Measurements from ENCODE around the gene HAL. TPM values are rescaled to one million over a fixed set of nuclear protein-coding genes. Genes with fewer than 3 reads are reported as not detected.
A peak's percentile ranks its signal among the peaks of the same experiment; 100 is the strongest.

The HAL gene
- total and polyA plus RNA-seq, 10 of the 15 experiments (the other 5 are each of a cell fraction or from before 2014, with no cell fraction given), result 0.04 to 0.45 (median 0.13) TPM; not detected in 1

GRCh38 chr12:95998611-95999286 is 2.6 kb upstream of the HAL start (continued):
- TF ChIP-seq E2F4 (IDR thresholded peaks at IDR 0.05; ENCODE audit: low read depth, low read length) (0 out of 2 replicates have a peak, but pooled peaks have one; percentile 17), PBX3 (IDR thresholded peaks at IDR 0.05; ENCODE audit: insufficient replicate concordance, low read depth, low read length) (no peak)

GRCh38 chr12:95997911-95998510 is 1.9 kb upstream of the HAL start:
- in situ Hi-C loops (cut with MboI) (no loop called here), intact Hi-C loops (cut with micrococcal nuclease; ENCODE audit: unreplicated experiment) (loop anchor here (1.0 kb wide), 1 partner anchor 80 kb away; no protein-coding TSS in a partner anchor)
- FAIRE-seq, result no peak
- Histone ChIP-seq H3K4me2 (ENCODE audit: control insufficient read depth, insufficient read depth) (no peak overlapping the region), H4K20me1 (ENCODE audit: control insufficient read depth, insufficient read depth) (no peaks in the 10 kb centered on the region), H3K27me3 (replicated peaks in 1 of 2; ENCODE audit: control insufficient read depth in 2 of 2, insufficient read depth in 2 of 2, low read length in 1 of 2) (no peaks in the 10 kb centered on the region), H3K9me3 (replicated peaks; ENCODE audit: control insufficient read depth, insufficient read depth, low read length) (no peaks in the 10 kb centered on the region), H3K79me2 (ENCODE audit: control insufficient read depth, insufficient read depth, low read length) (no peaks in the 10 kb centered on the region), H2AFZ (ENCODE audit: control insufficient read depth, low read depth, low read length) (no peak overlapping the region), H3K4me1 (ENCODE audit: control insufficient read depth, insufficient read depth, low read length) (no peaks in the 10 kb centered on the region), H3K4me3 (no peak overlapping the region), H3K27ac (ENCODE audit: control insufficient read depth, insufficient read depth) (no peak overlapping the region), H3K36me3 (ENCODE audit: control insufficient read depth in 2 of 2, insufficient read depth in 2 of 2, low read length in 1 of 2) (no peaks in the 10 kb centered on the region), H3K9ac (ENCODE audit: control insufficient read depth, insufficient read depth, low read length) (no peak overlapping the region)
- no peak for DNase-seq (ENCODE audit: low read depth, low spot score)
- ChIA-PET RAD21 (ENCODE audit: unreplicated experiment) (interaction anchor here (0.9 to 3.5 kb wide), 12 partner anchors 9 to 519 kb away, joined by 3 to 39 read pairs (median 5); partner anchors contain the start of genes CCDC38 and LTA4H), POLR2A (interaction anchor here (0.7 kb wide), 1 partner anchor 364 kb away, joined by 4 read pairs; no protein-coding TSS in a partner anchor), CTCF (interaction anchor here (0.6 to 6.8 kb wide), 40 partner anchors 9 to 519 kb away, joined by 3 to 116 read pairs (median 4); partner anchors contain the start of genes CCDC38 and LTA4H), SMC1A (ENCODE audit: uncharacterized antibody, unreplicated experiment) (interaction anchor here (0.6 to 3.7 kb wide), 20 partner anchors 9 to 883 kb away, joined by 3 to 51 read pairs (median 3); partner anchors contain the start of gene LTA4H)
- no peak for TF ChIP-seq MXI1 (IDR thresholded peaks at IDR 0.05; ENCODE audit: low read depth, low read length)
- WGBS (ENCODE audit: insufficient coverage, insufficient replicate concordance, low lambda C conversion rate, missing lambda C conversion rate), result 38% methylated on average over 5 of the region's 5 CpGs
- no TSS peak for BruUV-seq (replicated peaks)
- no peak for ATAC-seq

Measured in GM12878 (cell line).